Measurements from ENCODE around the gene SCAND1. TPM values are rescaled to one million over a fixed set of nuclear protein-coding genes. Genes with fewer than 3 reads are reported as not detected.

SCAND1 gene
- total RNA-seq, 1 experiment from 2014 or later, result 95.2 TPM

GRCh38 chr20:35975576-35976373, 21.5 kb upstream of the SCAND1 start:
- TF ChIP-seq EZH2 (IDR thresholded peaks at IDR 0.05; ENCODE audit: borderline replicate concordance, low read depth, low read length, poor library complexity, severe bottlenecking) (no peak), CTCF (conservative IDR thresholded peaks at IDR 0.05; ENCODE audit: low read depth, low read length) (no peak)
- Histone ChIP-seq H3K27me3 (replicated peaks; ENCODE audit: insufficient read depth, low read depth, low read length, poor library complexity) (no peaks in the 10 kb centered on the region), H3K4me3 (ENCODE audit: low read depth, low read length, poor library complexity, severe bottlenecking) (no peak overlapping the region), H3K4me1 (ENCODE audit: insufficient read depth, low read length, poor library complexity, severe bottlenecking) (no peaks in the 10 kb centered on the region), H3K36me3 (ENCODE audit: insufficient read depth, low read length, poor library complexity, severe bottlenecking) (no peaks in the 10 kb centered on the region), H3K27ac (ENCODE audit: low read depth, low read length, poor library complexity, severe bottlenecking) (no peak overlapping the region), H3K9me3 (ENCODE audit: low read depth, low read length, poor library complexity, severe bottlenecking) (no peaks in the 10 kb centered on the region)
- ChIA-PET CTCF (interaction anchor here (0.6 to 1.4 kb wide), 3 partner anchors 9 to 613 kb away, joined by 3 to 11 read pairs (median 3); no protein-coding TSS in a partner anchor), POLR2A (ENCODE audit: low non-redundant PET) (no interaction called here)
- intact Hi-C loops (cut with micrococcal nuclease; ENCODE audit: unreplicated experiment), result no loop called here
- no TSS peak for BruUV-seq (replicated peaks)
- DNase-seq (ENCODE audit: low spot score), result no peak

- BruUV-seq (replicated peaks), result no TSS peak
- H3K27me3 ChIP-seq (replicated peaks; ENCODE audit: insufficient read depth, low read depth, low read length, poor library complexity), result no peaks in the 10 kb centered on the region
- no peak overlapping the region for H3K4me3 ChIP-seq (ENCODE audit: low read depth, low read length, poor library complexity, severe bottlenecking)
- CTCF ChIA-PET, result no interaction called here
- H3K9me3 ChIP-seq (ENCODE audit: low read depth, low read length, poor library complexity, severe bottlenecking), result no peaks in the 10 kb centered on the region
- no peak overlapping the region for H3K27ac ChIP-seq (ENCODE audit: low read depth, low read length, poor library complexity, severe bottlenecking)
- H3K36me3 ChIP-seq (ENCODE audit: insufficient read depth, low read length, poor library complexity, severe bottlenecking), result no peaks in the 10 kb centered on the region
- H3K4me1 ChIP-seq (ENCODE audit: insufficient read depth, low read length, poor library complexity, severe bottlenecking), result no peaks in the 10 kb centered on the region
- no peak for DNase-seq (ENCODE audit: low spot score)
- intact Hi-C loops (cut with micrococcal nuclease; ENCODE audit: unreplicated experiment), result no loop called here
- TF ChIP-seq EZH2 (IDR thresholded peaks at IDR 0.05; ENCODE audit: borderline replicate concordance, low read depth, low read length, poor library complexity, severe bottlenecking) (no peak), CTCF (conservative IDR thresholded peaks at IDR 0.05; ENCODE audit: low read depth, low read length) (no peak)
- POLR2A ChIA-PET (ENCODE audit: low non-redundant PET), result no interaction called here
Observed at GRCh38 chr20:35974256-35974655, 20.0 kb upstream of the SCAND1 start.

GRCh38 chr20:35972462-35972861, 18.2 kb upstream of the SCAND1 start:
- no TSS peak for BruUV-seq (replicated peaks)
- Histone ChIP-seq H3K9me3 (ENCODE audit: low read depth, low read length, poor library complexity, severe bottlenecking) (no peaks in the 10 kb centered on the region), H3K27ac (ENCODE audit: low read depth, low read length, poor library complexity, severe bottlenecking) (no peak overlapping the region), H3K4me1 (ENCODE audit: insufficient read depth, low read length, poor library complexity, severe bottlenecking) (no peaks in the 10 kb centered on the region), H3K36me3 (ENCODE audit: insufficient read depth, low read length, poor library complexity, severe bottlenecking) (no peaks in the 10 kb centered on the region), H3K4me3 (ENCODE audit: low read depth, low read length, poor library complexity, severe bottlenecking) (no peak overlapping the region), H3K27me3 (replicated peaks; ENCODE audit: insufficient read depth, low read depth, low read length, poor library complexity) (no peaks in the 10 kb centered on the region)
- intact Hi-C loops (cut with micrococcal nuclease; ENCODE audit: unreplicated experiment), result no loop called here
- no peak for DNase-seq (ENCODE audit: low spot score)
- ChIA-PET CTCF (no interaction called here), POLR2A (ENCODE audit: low non-redundant PET) (no interaction called here)
- TF ChIP-seq CTCF (conservative IDR thresholded peaks at IDR 0.05; ENCODE audit: low read depth, low read length), result no peak
- TF ChIP-seq EZH2 (IDR thresholded peaks at IDR 0.05; ENCODE audit: borderline replicate concordance, low read depth, low read length, poor library complexity, severe bottlenecking), result no peak

All from A673 (cell line).